ENCODE measurements around the gene KRTAP10-12. TPM values are rescaled to one million over a fixed set of nuclear protein-coding genes. Genes with fewer than 3 reads are reported as not detected.

KRTAP10-12 gene
- polyA plus RNA-seq, 1 experiment: not detected

GRCh38 chr21:44706706-44707581, 10.0 kb downstream of the KRTAP10-12 start:
- POLR2A ChIA-PET: no interaction called here
- TF ChIP-seq, protein P1, sequence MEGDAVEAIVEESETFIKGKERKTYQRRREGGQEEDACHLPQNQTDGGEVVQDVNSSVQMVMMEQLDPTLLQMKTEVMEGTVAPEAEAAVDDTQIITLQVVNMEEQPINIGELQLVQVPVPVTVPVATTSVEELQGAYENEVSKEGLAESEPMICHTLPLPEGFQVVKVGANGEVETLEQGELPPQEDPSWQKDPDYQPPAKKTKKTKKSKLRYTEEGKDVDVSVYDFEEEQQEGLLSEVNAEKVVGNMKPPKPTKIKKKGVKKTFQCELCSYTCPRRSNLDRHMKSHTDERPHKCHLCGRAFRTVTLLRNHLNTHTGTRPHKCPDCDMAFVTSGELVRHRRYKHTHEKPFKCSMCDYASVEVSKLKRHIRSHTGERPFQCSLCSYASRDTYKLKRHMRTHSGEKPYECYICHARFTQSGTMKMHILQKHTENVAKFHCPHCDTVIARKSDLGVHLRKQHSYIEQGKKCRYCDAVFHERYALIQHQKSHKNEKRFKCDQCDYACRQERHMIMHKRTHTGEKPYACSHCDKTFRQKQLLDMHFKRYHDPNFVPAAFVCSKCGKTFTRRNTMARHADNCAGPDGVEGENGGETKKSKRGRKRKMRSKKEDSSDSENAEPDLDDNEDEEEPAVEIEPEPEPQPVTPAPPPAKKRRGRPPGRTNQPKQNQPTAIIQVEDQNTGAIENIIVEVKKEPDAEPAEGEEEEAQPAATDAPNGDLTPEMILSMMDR (IDR thresholded peaks at IDR 0.05; ENCODE audit: low read depth, low read length): no peak
- Histone ChIP-seq H3K27ac (ENCODE audit: low read depth, low read length) (no peak overlapping the region), H3K27me3 (ENCODE audit: control insufficient read depth, insufficient read depth, low read length) (peaks cover 80% of the 10 kb centered on the region), H3K4me3 (ENCODE audit: low read depth, low read length) (no peak overlapping the region), H3K9me3 (ENCODE audit: control insufficient read depth, insufficient read depth, low read length) (no peaks in the 10 kb centered on the region; the same call in 1 of the 2 replicates)
- no peak for DNase-seq (ENCODE audit: low read depth, low spot score)
- CTCF ChIA-PET: no interaction called here

GRCh38 chr21:44708213-44708865, 11.4 kb downstream of the KRTAP10-12 start:
- no peaks in the 10 kb centered on the region; the same call in 1 of the 2 replicates for H3K9me3 ChIP-seq (ENCODE audit: control insufficient read depth, insufficient read depth, low read length)
- CTCF ChIA-PET: no interaction called here
- no peak overlapping the region for H3K27ac ChIP-seq (ENCODE audit: low read depth, low read length)
- peaks cover 84% of the 10 kb centered on the region for H3K27me3 ChIP-seq (ENCODE audit: control insufficient read depth, insufficient read depth, low read length)
- TF ChIP-seq, protein P1 (IDR thresholded peaks at IDR 0.05; ENCODE audit: low read depth, low read length): no peak
- no peak overlapping the region for H3K4me3 ChIP-seq (ENCODE audit: low read depth, low read length)
- POLR2A ChIA-PET: no interaction called here
- no peak for DNase-seq (ENCODE audit: low read depth, low spot score)

GRCh38 chr21:44708866-44709425, 12.0 kb downstream of the KRTAP10-12 start:
- Histone ChIP-seq H3K4me3 (ENCODE audit: low read depth, low read length) (no peak overlapping the region), H3K27me3 (ENCODE audit: control insufficient read depth, insufficient read depth, low read length) (peaks cover 85% of the 10 kb centered on the region), H3K9me3 (ENCODE audit: control insufficient read depth, insufficient read depth, low read length) (no peaks in the 10 kb centered on the region; the same call in 1 of the 2 replicates), H3K27ac (ENCODE audit: low read depth, low read length) (no peak overlapping the region)
- TF ChIP-seq, protein P1 (IDR thresholded peaks at IDR 0.05; ENCODE audit: low read depth, low read length): no peak
- DNase-seq (ENCODE audit: low read depth, low spot score): no peak
- CTCF ChIA-PET: no interaction called here
- POLR2A ChIA-PET: no interaction called here

DNA sequence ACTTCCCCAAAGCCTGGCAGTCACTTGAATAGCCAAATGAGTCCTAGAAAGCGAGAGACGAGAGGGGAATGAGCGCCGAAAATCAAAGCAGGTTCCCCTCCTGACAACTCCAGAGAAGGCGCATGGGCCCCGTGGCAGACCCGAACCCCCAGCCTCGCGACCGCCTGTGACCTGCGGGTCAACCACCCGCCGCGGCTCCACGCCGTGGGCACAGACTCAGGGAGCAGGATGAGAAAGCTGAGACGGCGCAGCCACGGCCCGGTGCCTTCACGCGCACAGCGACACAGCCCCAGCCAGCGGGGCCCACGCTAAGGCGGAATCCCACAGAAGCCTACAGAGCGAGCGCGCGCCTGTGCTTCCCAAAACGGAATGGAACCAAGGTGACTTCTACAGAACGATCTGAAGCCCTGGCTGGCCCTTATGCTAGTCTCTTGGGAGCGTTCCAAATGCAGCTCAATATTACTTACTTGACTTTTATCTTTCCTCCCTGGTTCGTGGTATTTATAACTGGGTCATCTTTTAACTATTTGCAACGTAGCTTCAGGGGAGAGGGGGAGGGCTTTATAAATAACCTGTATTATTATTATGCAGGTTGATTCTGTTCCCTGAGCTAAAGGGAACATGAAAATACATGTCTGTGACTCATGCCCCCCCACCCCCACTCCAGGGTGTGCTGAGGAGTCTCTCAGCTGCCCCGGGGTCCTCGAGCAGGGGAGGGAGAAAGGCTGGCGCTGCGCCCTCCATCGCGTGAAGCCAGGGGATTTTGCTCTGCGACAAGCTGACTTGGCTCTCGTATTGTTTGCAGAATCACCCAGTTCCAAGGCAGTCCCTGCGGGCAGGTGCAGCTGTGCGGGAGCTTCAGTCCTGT, 12.7 kb downstream of the KRTAP10-12 start:
- H3K27ac ChIP-seq (ENCODE audit: low read depth, low read length): no peak overlapping the region
- no peak overlapping the region for H3K4me3 ChIP-seq (ENCODE audit: low read depth, low read length)
- peaks cover 81% of the 10 kb centered on the region for H3K27me3 ChIP-seq (ENCODE audit: control insufficient read depth, insufficient read depth, low read length)
- TF ChIP-seq, protein P1 (IDR thresholded peaks at IDR 0.05; ENCODE audit: low read depth, low read length): no peak
- ChIA-PET POLR2A (no interaction called here), CTCF (interaction anchor here (0.7 kb wide), 1 partner anchor 228 kb away, joined by 3 read pairs; no protein-coding TSS in a partner anchor)
- no peak for DNase-seq (ENCODE audit: low read depth, low spot score)
- no peaks in the 10 kb centered on the region; the same call in 1 of the 2 replicates for H3K9me3 ChIP-seq (ENCODE audit: control insufficient read depth, insufficient read depth, low read length)

All from AG04450 (cell line).